H9 (cell line): ENCODE data around the gene KRT86. TPM values are rescaled to one million over a fixed set of nuclear protein-coding genes. Genes with fewer than 3 reads are reported as not detected.

Experiments used
- DNase-seq: peaks from one replicate; pipeline ENCODE4 v3.0.0-alpha.2; 2017
- H2AFZ ChIP-seq: one replicate; pipeline ENCODE4 v1.6.1; 2013; ENCODE audit warnings: mild to moderate bottlenecking, low read length, control low read depth, moderate library complexity
- H2AK5ac ChIP-seq: 2 replicates; pipeline ENCODE4 v1.6.1; 2013; ENCODE audit warnings: low read length, control low read depth, mixed read lengths; ENCODE audit not compliant: insufficient read length
- H2BK120ac ChIP-seq: one replicate; pipeline ENCODE4 v1.6.1; 2013; ENCODE audit warnings: low read depth, mild to moderate bottlenecking, low read length, control low read depth, inconsistent platforms; ENCODE audit not compliant: poor library complexity, severe bottlenecking
- H2BK12ac ChIP-seq: 2 replicates; pipeline ENCODE4 v1.6.1; 2013; ENCODE audit warnings: low read length, control low read depth, mixed read lengths, low read depth; ENCODE audit not compliant: insufficient read length
- H2BK15ac ChIP-seq: 2 replicates; pipeline ENCODE4 v1.6.1; 2013; ENCODE audit warnings: low read depth, low read length, control low read depth
- H2BK20ac ChIP-seq: one replicate; pipeline ENCODE4 v1.6.1; 2013; ENCODE audit warnings: low read depth, mild to moderate bottlenecking, low read length, control low read depth, inconsistent platforms; ENCODE audit not compliant: poor library complexity, severe bottlenecking
- H2BK5ac ChIP-seq: 2 replicates; pipeline ENCODE4 v1.6.1; 2013; ENCODE audit warnings: low read length, control low read depth, mixed read lengths; ENCODE audit not compliant: insufficient read length
- H3K14ac ChIP-seq: 2 replicates; pipeline ENCODE4 v1.6.1; 2013; ENCODE audit warnings: low read length, control low read depth; ENCODE audit not compliant: insufficient read depth
- H3K18ac ChIP-seq: 2 replicates; pipeline ENCODE4 v1.6.1; 2013; ENCODE audit warnings: low read depth, mild to moderate bottlenecking, mixed read lengths, low read length, control low read depth; ENCODE audit not compliant: insufficient read length
- H3K23ac ChIP-seq: 2 replicates; pipeline ENCODE4 v1.6.1; 2013; ENCODE audit warnings: low read length, control low read depth, mixed read lengths, low read depth; ENCODE audit not compliant: insufficient read length
- H3K23me2 ChIP-seq: 2 replicates; pipeline ENCODE4 v1.6.1; 2013; ENCODE audit warnings: low read depth, mild to moderate bottlenecking, mixed read lengths, low read length, control low read depth; ENCODE audit not compliant: insufficient read length, poor library complexity, severe bottlenecking
- H3K27ac ChIP-seq: 2 replicates; pipeline ENCODE4 v1.5.1; 2013; ENCODE audit warnings: low read length, control low read depth, mixed read lengths, low read depth; ENCODE audit not compliant: insufficient read length
- H3K27me3 ChIP-seq: 2 replicates; pipeline ENCODE4 v1.6.1; 2013; ENCODE audit warnings: low read length, control low read depth, inconsistent platforms; ENCODE audit not compliant: insufficient read depth
- H3K4ac ChIP-seq: 2 replicates; pipeline ENCODE4 v1.6.1; 2013; ENCODE audit warnings: low read depth, mild to moderate bottlenecking, control low read depth, inconsistent platforms, low read length, moderate library complexity
- H3K4me1 ChIP-seq: 2 replicates; pipeline ENCODE4 v1.6.1; 2013; ENCODE audit warnings: low read length, control low read depth, inconsistent platforms; ENCODE audit not compliant: insufficient read depth
- H3K4me2 ChIP-seq: 2 replicates; pipeline ENCODE4 v1.6.1; 2013; ENCODE audit warnings: low read length, control low read depth, mixed read lengths; ENCODE audit not compliant: insufficient read length, insufficient read depth
- H3K56ac ChIP-seq: 2 replicates; pipeline ENCODE4 v1.6.1; 2013; ENCODE audit warnings: low read depth, mild to moderate bottlenecking, mixed read lengths, low read length, control low read depth; ENCODE audit not compliant: insufficient read length
- H3K79me1 ChIP-seq: 2 replicates; pipeline ENCODE4 v1.6.1; 2013; ENCODE audit warnings: low read depth, mild to moderate bottlenecking, moderate library complexity, low read length, control low read depth, inconsistent platforms; ENCODE audit not compliant: insufficient read depth, poor library complexity, severe bottlenecking
- H3K79me2 ChIP-seq: 2 replicates; pipeline ENCODE4 v1.6.1; 2013; ENCODE audit warnings: low read length, control low read depth, inconsistent platforms; ENCODE audit not compliant: insufficient read depth
- H3K9ac ChIP-seq: 2 replicates; pipeline ENCODE4 v1.6.1; 2013; ENCODE audit warnings: low read length, control low read depth, mixed read lengths; ENCODE audit not compliant: insufficient read length; ENCODE audit errors: extremely low read depth
- H3K9me3 ChIP-seq: one replicate; pipeline ENCODE4 v1.6.1; 2013; ENCODE audit warnings: low read depth, low read length, inconsistent platforms; ENCODE audit not compliant: control insufficient read depth
- H3T11ph ChIP-seq: one replicate; pipeline ENCODE4 v1.6.1; 2013; ENCODE audit warnings: mild to moderate bottlenecking, low read length, control low read depth, inconsistent platforms
- H4K20me1 ChIP-seq: one replicate; pipeline ENCODE4 v1.6.1; 2013; ENCODE audit not compliant: control insufficient read depth, insufficient read length, insufficient read depth
- H4K5ac ChIP-seq: 2 replicates; pipeline ENCODE4 v1.6.1; 2013; ENCODE audit warnings: low read depth, mild to moderate bottlenecking, mixed read lengths, low read length, control low read depth; ENCODE audit not compliant: insufficient read length
- H4K8ac ChIP-seq: replicated peaks from 2 replicates; pipeline ENCODE4 v1.6.1; 2013; ENCODE audit warnings: low read length, control low read depth, mixed read lengths, low read depth; ENCODE audit not compliant: insufficient read length
- H4K91ac ChIP-seq: 2 replicates; pipeline ENCODE4 v1.6.1; 2013; ENCODE audit warnings: low read depth, mild to moderate bottlenecking, moderate library complexity, mixed read lengths, low read length, control low read depth; ENCODE audit not compliant: insufficient read length
- H3K27ac Mint-ChIP-seq, 3 experiments: 2 replicates in 2 of 3; 3 replicates in 1 of 3; pipeline ENCODE4 v1.8.0; 2020 to 2021; ENCODE audit warnings: mixed read lengths in 3 of 3, mild to moderate bottlenecking in 1 of 3, moderate library complexity in 1 of 3
- H3K27me3 Mint-ChIP-seq: 2 replicates; pipeline ENCODE4 v1.8.0; 2021; ENCODE audit warnings: low read depth, mild to moderate bottlenecking, moderate library complexity, mixed read lengths
- H3K36me3 Mint-ChIP-seq, 3 experiments: 2 replicates in 2 of 3; 3 replicates in 1 of 3; pipeline ENCODE4 v1.8.0; 2020 to 2021; ENCODE audit warnings: low read depth in 3 of 3, mixed read lengths in 3 of 3; ENCODE audit not compliant: insufficient read depth in 1 of 3
- H3K4me1 Mint-ChIP-seq, 2 experiments: 2 replicates each; pipeline ENCODE4 v1.8.0; 2020; ENCODE audit warnings: mixed read lengths in 2 of 2
- H3K4me3 Mint-ChIP-seq, 2 experiments: 2 replicates in 1 of 2; 3 replicates in 1 of 2; pipeline ENCODE4 v1.8.0; 2020 to 2021; ENCODE audit warnings: mild to moderate bottlenecking in 2 of 2, mixed read lengths in 2 of 2, moderate library complexity in 1 of 2
- H3K9me3 Mint-ChIP-seq, 2 experiments: 2 replicates in 1 of 2; 3 replicates in 1 of 2; pipeline ENCODE4 v1.8.0; 2020; ENCODE audit warnings: mild to moderate bottlenecking in 2 of 2, mixed read lengths in 2 of 2, moderate library complexity in 1 of 2
- WGBS: extraction: QIAGEN DNeasy Blood & Tissue Kit; methylation state at CpG from one replicate; pipeline ENCODE4 v1.1.7; 2013; ENCODE audit warnings: missing lambda C conversion rate, low lambda C conversion rate, mixed read lengths; ENCODE audit not compliant: insufficient read length; ENCODE audit errors: extremely low coverage; 5-methylcytosine and 5-hydroxymethylcytosine counted together
- total RNA-seq: library from RNA; stranded (reverse); gene quantifications from 2 replicates; pipeline ENCODE4 v1.2.1, GENCODE V29; 2021
- TF ChIP-seq, protein P1 (sequence below): fragments of 200-600 bp; sonication (generic); conservative IDR thresholded peaks from 3 replicates; pipeline ENCODE4 v1.8.0; 2021; ENCODE audit warnings: antibody characterized with exemption, mild to moderate bottlenecking

The KRT86 gene
- total RNA-seq, 1 experiment from 2014 or later: not detected

DNA sequence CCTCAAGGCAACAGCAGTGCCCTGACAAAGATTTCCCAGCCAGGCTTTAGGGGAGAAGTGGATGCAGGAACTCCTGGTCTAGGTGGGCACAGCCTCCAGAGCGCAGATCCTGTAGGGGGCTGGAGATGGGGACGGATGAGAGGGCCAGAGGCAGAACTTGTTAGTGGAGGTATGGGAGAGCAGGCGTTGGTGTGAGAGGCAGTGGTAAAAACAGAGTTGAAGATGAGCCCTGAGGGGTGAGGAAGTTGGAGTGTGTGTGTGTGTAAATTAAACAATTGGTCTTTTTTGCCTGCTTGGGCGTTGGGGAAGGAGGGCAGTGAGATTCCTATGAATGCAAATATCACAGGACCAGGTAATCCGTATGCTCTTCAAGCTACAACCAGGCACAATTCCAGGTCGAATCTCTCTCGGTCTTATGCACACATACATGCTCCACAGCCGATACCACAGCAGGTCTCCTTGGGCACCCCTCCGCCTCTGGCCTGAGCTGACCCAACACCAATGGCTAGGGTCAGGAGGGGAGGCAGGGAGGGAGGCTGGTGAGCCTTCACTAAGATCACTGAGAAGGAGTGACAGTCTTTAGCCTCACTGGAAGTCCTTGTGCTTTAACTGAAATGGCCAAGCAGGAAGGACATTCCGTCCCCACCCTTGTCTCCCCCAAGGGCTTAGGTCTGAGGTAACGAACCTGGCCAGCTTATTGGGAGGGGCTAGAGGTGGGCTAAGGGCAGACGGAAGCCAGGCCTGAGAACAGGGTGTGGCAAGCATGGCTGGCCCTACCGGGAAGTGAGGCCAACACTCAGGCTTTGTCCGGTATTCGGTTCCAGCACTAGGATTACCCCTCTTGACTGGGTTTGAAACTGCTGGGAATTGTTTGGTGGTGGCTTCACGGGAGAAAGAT, 42.9 kb upstream of the KRT86 start:
- H2BK120ac ChIP-seq: no peak overlapping the region
- no peak overlapping the region for H3K23ac ChIP-seq
- no peak overlapping the region for H2BK15ac ChIP-seq
- no peaks in the 10 kb centered on the region for H3K79me1 ChIP-seq
- H3T11ph ChIP-seq: no peak overlapping the region
- no peaks in the 10 kb centered on the region for H4K20me1 ChIP-seq
- H2BK12ac ChIP-seq: no peak overlapping the region
- H3K27ac ChIP-seq: no peak overlapping the region
- H2AK5ac ChIP-seq: no peak overlapping the region
- H3K4me3 Mint-ChIP-seq: peak overlapping the region; percentile 2 to 79; a peak in 2 of 5 replicates
- no peak overlapping the region for H2AFZ ChIP-seq
- peaks cover 41 to 51% of the 10 kb centered on the region in 2 experiments for H3K4me1 Mint-ChIP-seq
- H3K27me3 ChIP-seq: peaks cover 8% of the 10 kb centered on the region
- H3K79me2 ChIP-seq: no peaks in the 10 kb centered on the region
- H3K4me2 ChIP-seq: no peak overlapping the region
- H3K56ac ChIP-seq: no peak overlapping the region
- H3K9me3 Mint-ChIP-seq: no peaks in the 10 kb centered on the region
- H4K8ac ChIP-seq: no peak overlapping the region
- H2BK5ac ChIP-seq: no peak overlapping the region
- H3K23me2 ChIP-seq: peaks cover 12% of the 10 kb centered on the region
- no peak for DNase-seq
- H3K27ac Mint-ChIP-seq: peak overlapping the region in 1 of 3 experiments; percentile 78; a peak in 3 of 7 replicates
- TF ChIP-seq, protein P1, sequence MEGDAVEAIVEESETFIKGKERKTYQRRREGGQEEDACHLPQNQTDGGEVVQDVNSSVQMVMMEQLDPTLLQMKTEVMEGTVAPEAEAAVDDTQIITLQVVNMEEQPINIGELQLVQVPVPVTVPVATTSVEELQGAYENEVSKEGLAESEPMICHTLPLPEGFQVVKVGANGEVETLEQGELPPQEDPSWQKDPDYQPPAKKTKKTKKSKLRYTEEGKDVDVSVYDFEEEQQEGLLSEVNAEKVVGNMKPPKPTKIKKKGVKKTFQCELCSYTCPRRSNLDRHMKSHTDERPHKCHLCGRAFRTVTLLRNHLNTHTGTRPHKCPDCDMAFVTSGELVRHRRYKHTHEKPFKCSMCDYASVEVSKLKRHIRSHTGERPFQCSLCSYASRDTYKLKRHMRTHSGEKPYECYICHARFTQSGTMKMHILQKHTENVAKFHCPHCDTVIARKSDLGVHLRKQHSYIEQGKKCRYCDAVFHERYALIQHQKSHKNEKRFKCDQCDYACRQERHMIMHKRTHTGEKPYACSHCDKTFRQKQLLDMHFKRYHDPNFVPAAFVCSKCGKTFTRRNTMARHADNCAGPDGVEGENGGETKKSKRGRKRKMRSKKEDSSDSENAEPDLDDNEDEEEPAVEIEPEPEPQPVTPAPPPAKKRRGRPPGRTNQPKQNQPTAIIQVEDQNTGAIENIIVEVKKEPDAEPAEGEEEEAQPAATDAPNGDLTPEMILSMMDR: no peak
- H3K4ac ChIP-seq: no peak overlapping the region
- peaks cover 2% of the 10 kb centered on the region; the same call in 1 of the 2 replicates for H3K4me1 ChIP-seq
- H3K9me3 ChIP-seq: no peaks in the 10 kb centered on the region
- WGBS: no CpG with 5 or more reads among the region's 16 CpGs
- H4K91ac ChIP-seq: no peak overlapping the region
- H3K18ac ChIP-seq: peak overlapping the region; percentile 45
- H3K36me3 Mint-ChIP-seq: peaks cover 2 to 17% (median 3%) of the 10 kb centered on the region in 3 experiments; a peak in 4 of 7 replicates
- H4K5ac ChIP-seq: no peak overlapping the region
- peaks cover 88% of the 10 kb centered on the region for H3K27me3 Mint-ChIP-seq
- no peak overlapping the region for H3K14ac ChIP-seq
- H2BK20ac ChIP-seq: no peak overlapping the region
- H3K9ac ChIP-seq: no peak overlapping the region
